ENCODE results near the gene FYN.

Gene FYN

GRCh38 chr6:111721753-111722154 is 151.5 kb downstream of the FYN start:
- Mint-ChIP-seq H3K4me3 (peak overlapping the region; percentile 51), H3K27ac (peak overlapping the region; percentile 89)

GRCh38 chr6:111720931-111721496 is 152.2 kb downstream of the FYN start:
- Mint-ChIP-seq H3K4me3 (no peak overlapping the region), H3K27ac (peak overlapping the region; percentile 89), H3K36me3 (peaks cover 23% of the 10 kb centered on the region), H3K9me3 (ENCODE audit: low read depth) (no peaks in the 10 kb centered on the region), H3K27me3 (no peaks in the 10 kb centered on the region), H3K4me1 (ENCODE audit: low read depth) (peaks cover 82% of the 10 kb centered on the region)

More at GRCh38 chr6:111721753-111722154, 151.5 kb downstream of the FYN start:
- H3K36me3 Mint-ChIP-seq, result peaks cover 23% of the 10 kb centered on the region
- H3K27me3 Mint-ChIP-seq, result no peaks in the 10 kb centered on the region
- no peaks in the 10 kb centered on the region for H3K9me3 Mint-ChIP-seq (ENCODE audit: low read depth)
- peaks cover 85% of the 10 kb centered on the region for H3K4me1 Mint-ChIP-seq (ENCODE audit: low read depth)

GRCh38 chr6:111718990-111719389 is 154.3 kb downstream of the FYN start:
- H3K4me3 Mint-ChIP-seq, result no peak overlapping the region
- peaks cover 30% of the 10 kb centered on the region for H3K36me3 Mint-ChIP-seq
- no peaks in the 10 kb centered on the region for H3K27me3 Mint-ChIP-seq
- peaks cover 80% of the 10 kb centered on the region for H3K4me1 Mint-ChIP-seq (ENCODE audit: low read depth)
- no peaks in the 10 kb centered on the region for H3K9me3 Mint-ChIP-seq (ENCODE audit: low read depth)
- peak overlapping the region; percentile 74 for H3K27ac Mint-ChIP-seq

- Mint-ChIP-seq H3K36me3 (peaks cover 30% of the 10 kb centered on the region), H3K9me3 (ENCODE audit: low read depth) (no peaks in the 10 kb centered on the region), H3K27me3 (no peaks in the 10 kb centered on the region), H3K27ac (peak overlapping the region; percentile 74), H3K4me3 (no peak overlapping the region), H3K4me1 (ENCODE audit: low read depth) (peaks cover 76% of the 10 kb centered on the region)
Measured at GRCh38 chr6:111718326-111718725, 154.9 kb downstream of the FYN start.

GRCh38 chr6:111717621-111718020 is 155.6 kb downstream of the FYN start:
- no peaks in the 10 kb centered on the region for H3K9me3 Mint-ChIP-seq (ENCODE audit: low read depth)
- H3K36me3 Mint-ChIP-seq, result peaks cover 32% of the 10 kb centered on the region
- H3K27me3 Mint-ChIP-seq, result no peaks in the 10 kb centered on the region
- H3K4me3 Mint-ChIP-seq, result no peak overlapping the region
- H3K27ac Mint-ChIP-seq, result peak overlapping the region; percentile 74
- H3K4me1 Mint-ChIP-seq (ENCODE audit: low read depth), result peaks cover 73% of the 10 kb centered on the region

- Mint-ChIP-seq H3K9me3 (ENCODE audit: low read depth) (no peaks in the 10 kb centered on the region), H3K36me3 (peaks cover 25% of the 10 kb centered on the region), H3K4me3 (peak overlapping the region; percentile 30), H3K4me1 (ENCODE audit: low read depth) (peaks cover 73% of the 10 kb centered on the region), H3K27ac (peak overlapping the region; percentile 86), H3K27me3 (no peaks in the 10 kb centered on the region)
Measured at GRCh38 chr6:111716325-111716724, 156.9 kb downstream of the FYN start.

GRCh38 chr6:111715321-111715720 is 157.9 kb downstream of the FYN start:
- Mint-ChIP-seq H3K9me3 (ENCODE audit: low read depth) (no peaks in the 10 kb centered on the region), H3K27ac (peak overlapping the region; percentile 95), H3K36me3 (peaks cover 23% of the 10 kb centered on the region), H3K4me3 (peak overlapping the region; percentile 64), H3K4me1 (ENCODE audit: low read depth) (peaks cover 74% of the 10 kb centered on the region), H3K27me3 (no peaks in the 10 kb centered on the region)

GRCh38 chr6:111714416-111715270 is 158.6 kb downstream of the FYN start:
- Mint-ChIP-seq H3K4me3 (peak overlapping the region; percentile 58), H3K27ac (peak overlapping the region; percentile 95), H3K9me3 (ENCODE audit: low read depth) (no peaks in the 10 kb centered on the region), H3K27me3 (no peaks in the 10 kb centered on the region), H3K4me1 (ENCODE audit: low read depth) (peaks cover 77% of the 10 kb centered on the region), H3K36me3 (peaks cover 25% of the 10 kb centered on the region)

GRCh38 chr6:111713811-111714210 is 159.4 kb downstream of the FYN start:
- Mint-ChIP-seq H3K9me3 (ENCODE audit: low read depth) (no peaks in the 10 kb centered on the region), H3K27ac (peak overlapping the region; percentile 95), H3K4me1 (ENCODE audit: low read depth) (peaks cover 76% of the 10 kb centered on the region), H3K4me3 (no peak overlapping the region), H3K27me3 (no peaks in the 10 kb centered on the region), H3K36me3 (peaks cover 25% of the 10 kb centered on the region)

- Mint-ChIP-seq H3K9me3 (ENCODE audit: low read depth) (no peaks in the 10 kb centered on the region), H3K27ac (peak overlapping the region; percentile 91), H3K27me3 (no peaks in the 10 kb centered on the region), H3K36me3 (peaks cover 26% of the 10 kb centered on the region), H3K4me3 (no peak overlapping the region), H3K4me1 (ENCODE audit: low read depth) (peaks cover 73% of the 10 kb centered on the region)
Measured at GRCh38 chr6:111713236-111713635, 160.0 kb downstream of the FYN start.

- Mint-ChIP-seq H3K27ac (peak overlapping the region; percentile 91), H3K36me3 (peaks cover 28% of the 10 kb centered on the region), H3K27me3 (no peaks in the 10 kb centered on the region), H3K4me1 (ENCODE audit: low read depth) (peaks cover 69% of the 10 kb centered on the region), H3K9me3 (ENCODE audit: low read depth) (no peaks in the 10 kb centered on the region), H3K4me3 (no peak overlapping the region)
Measured at GRCh38 chr6:111711984-111712752, 161.1 kb downstream of the FYN start.

- H3K4me3 Mint-ChIP-seq, result peak overlapping the region; percentile 38
- H3K27me3 Mint-ChIP-seq, result no peaks in the 10 kb centered on the region
- H3K9me3 Mint-ChIP-seq (ENCODE audit: low read depth), result no peaks in the 10 kb centered on the region
- peaks cover 67% of the 10 kb centered on the region for H3K4me1 Mint-ChIP-seq (ENCODE audit: low read depth)
- peaks cover 30% of the 10 kb centered on the region for H3K36me3 Mint-ChIP-seq
- H3K27ac Mint-ChIP-seq, result peak overlapping the region; percentile 91
Measured at GRCh38 chr6:111711476-111711875, 161.8 kb downstream of the FYN start.

GRCh38 chr6:111710911-111711310 is 162.3 kb downstream of the FYN start:
- H3K27me3 Mint-ChIP-seq, result no peaks in the 10 kb centered on the region
- peaks cover 26% of the 10 kb centered on the region for H3K36me3 Mint-ChIP-seq
- H3K4me1 Mint-ChIP-seq (ENCODE audit: low read depth), result peaks cover 61% of the 10 kb centered on the region
- H3K27ac Mint-ChIP-seq, result peak overlapping the region; percentile 91
- no peaks in the 10 kb centered on the region for H3K9me3 Mint-ChIP-seq (ENCODE audit: low read depth)
- H3K4me3 Mint-ChIP-seq, result peak overlapping the region; percentile 38

- Mint-ChIP-seq H3K4me3 (peak overlapping the region; percentile 13), H3K36me3 (peaks cover 23% of the 10 kb centered on the region), H3K4me1 (ENCODE audit: low read depth) (peaks cover 57% of the 10 kb centered on the region), H3K27ac (peak overlapping the region; percentile 91), H3K27me3 (no peaks in the 10 kb centered on the region), H3K9me3 (ENCODE audit: low read depth) (no peaks in the 10 kb centered on the region)
Measured at GRCh38 chr6:111710439-111710838, 162.8 kb downstream of the FYN start.
